ENCODE results near the gene MRPS34. TPM values are rescaled to one million over a fixed set of nuclear protein-coding genes. Genes with fewer than 3 reads are reported as not detected.

MRPS34 gene
- total RNA-seq, 4 donors from 2014 or later: 102 to 253 (median 121) TPM

GRCh38 chr16:1781758-1782407, 8.9 kb upstream of the MRPS34 start:
- H3K9me3 ChIP-seq: no peaks in the 10 kb centered on the region
- in situ Hi-C loops (cut with MboI; ENCODE audit: low pct_ligation_motif_present in 1 of 4, low pct_unique_long_range_greater_than_20kb in 1 of 4, low sequenced_read_pairs in 3 of 4): no loop called here
- peak; percentile 37 for DNase-seq
- peaks cover 7 to 27% (median 21%) of the 10 kb centered on the region in 4 donors for H3K4me1 ChIP-seq
- H3K4me3 ChIP-seq: peak overlapping the region; percentile 70 to 95 (median 86)
- H3K27me3 ChIP-seq: no peaks in the 10 kb centered on the region
- H3K36me3 ChIP-seq: peaks cover 0 to 10% (median 5%) of the 10 kb centered on the region in 4 donors
- H3K27ac ChIP-seq: peak overlapping the region; percentile 89 to 95 (median 92)
- TF ChIP-seq CTCF (IDR thresholded peaks at IDR 0.05): peak in 3 of 5 experiments; percentile 16 to 47 (median 40)
- no peak for TF ChIP-seq EP300 (IDR thresholded peaks at IDR 0.05; ENCODE audit: low read depth)
- intact Hi-C loops (cut with DNase I; ENCODE audit: low total_unique reads): no loop called here
- 0 to 1% methylated on average over 5 to 47 of the region's 70 CpGs for WGBS, 2 donors (ENCODE audit: low coverage in 1 of 2)

- in situ Hi-C loops (cut with MboI; ENCODE audit: low pct_ligation_motif_present in 1 of 4, low pct_unique_long_range_greater_than_20kb in 1 of 4, low sequenced_read_pairs in 3 of 4) (no loop called here), intact Hi-C loops (cut with DNase I; ENCODE audit: low total_unique reads) (no loop called here)
- H3K4me3 ChIP-seq: peak overlapping the region; percentile 70 to 95 (median 86)
- no peaks in the 10 kb centered on the region for H3K27me3 ChIP-seq
- H3K27ac ChIP-seq: peak overlapping the region; percentile 89 to 95 (median 92)
- no peak for TF ChIP-seq POLR2AphosphoS5 (IDR thresholded peaks at IDR 0.05)
- no peak for TF ChIP-seq EP300 (IDR thresholded peaks at IDR 0.05; ENCODE audit: low read depth)
- TF ChIP-seq POLR2A (IDR thresholded peaks at IDR 0.05): no peak
- TF ChIP-seq CTCF (IDR thresholded peaks at IDR 0.05): no peak
- no peaks in the 10 kb centered on the region for H3K9me3 ChIP-seq
- 68% methylated on average over 14 of the region's 20 CpGs; no CpG with 5 or more reads in 1 of the 2 donors for WGBS, 2 donors (ENCODE audit: low coverage in 1 of 2)
- DNase-seq: no peak
- peaks cover 7 to 27% (median 21%) of the 10 kb centered on the region in 4 donors for H3K4me1 ChIP-seq
- H3K36me3 ChIP-seq: peaks cover 0 to 10% (median 5%) of the 10 kb centered on the region in 4 donors
Measured at GRCh38 chr16:1781254-1781653, 8.3 kb upstream of the MRPS34 start.

GRCh38 chr16:1780677-1781072, 7.7 kb upstream of the MRPS34 start:
- TF ChIP-seq POLR2A (IDR thresholded peaks at IDR 0.05) (no peak), EP300 (IDR thresholded peaks at IDR 0.05; ENCODE audit: low read depth) (no peak), POLR2AphosphoS5 (IDR thresholded peaks at IDR 0.05) (no peak), CTCF (IDR thresholded peaks at IDR 0.05) (no peak)
- Histone ChIP-seq H3K36me3 (peaks cover 0 to 10% (median 5%) of the 10 kb centered on the region in 4 donors), H3K27me3 (no peaks in the 10 kb centered on the region), H3K4me3 (no peak overlapping the region), H3K27ac (no peak overlapping the region), H3K9me3 (no peaks in the 10 kb centered on the region), H3K4me1 (peaks cover 7 to 27% (median 21%) of the 10 kb centered on the region in 4 donors)
- intact Hi-C loops (cut with DNase I; ENCODE audit: low total_unique reads) (no loop called here), in situ Hi-C loops (cut with MboI; ENCODE audit: low pct_ligation_motif_present in 1 of 4, low pct_unique_long_range_greater_than_20kb in 1 of 4, low sequenced_read_pairs in 3 of 4) (no loop called here)
- no peak for DNase-seq
- WGBS, 2 donors (ENCODE audit: low coverage in 1 of 2): 78 to 87% methylated on average over 5 to 6 of the region's 6 CpGs

GRCh38 chr16:1779741-1780676, 7.1 kb upstream of the MRPS34 start:
- no peak overlapping the region for H3K27ac ChIP-seq
- TF ChIP-seq POLR2AphosphoS5 (IDR thresholded peaks at IDR 0.05) (no peak), EP300 (IDR thresholded peaks at IDR 0.05; ENCODE audit: low read depth) (no peak), POLR2A (IDR thresholded peaks at IDR 0.05) (no peak), CTCF (IDR thresholded peaks at IDR 0.05) (no peak)
- intact Hi-C loops (cut with DNase I; ENCODE audit: low total_unique reads): no loop called here
- DNase-seq: peak; percentile 11
- 57 to 80% methylated on average over 2 to 18 of the region's 27 CpGs for WGBS, 2 donors (ENCODE audit: low coverage in 1 of 2)
- in situ Hi-C loops (cut with MboI; ENCODE audit: low pct_ligation_motif_present in 1 of 4, low pct_unique_long_range_greater_than_20kb in 1 of 4, low sequenced_read_pairs in 3 of 4): no loop called here
- H3K4me1 ChIP-seq: peaks cover 7 to 27% (median 21%) of the 10 kb centered on the region in 4 donors
- no peak overlapping the region for H3K4me3 ChIP-seq
- no peaks in the 10 kb centered on the region for H3K9me3 ChIP-seq
- H3K27me3 ChIP-seq: no peaks in the 10 kb centered on the region
- peaks cover 0 to 10% (median 5%) of the 10 kb centered on the region in 4 donors for H3K36me3 ChIP-seq

Measured in transverse colon (tissue), 4 donors.